Measurements from ENCODE around the gene GABBR2. TPM values are rescaled to one million over a fixed set of nuclear protein-coding genes. Genes with fewer than 3 reads are reported as not detected.

Gene GABBR2
- total and polyA plus RNA-seq, 9 of the 15 experiments (the other 6 are each of a cell fraction or from before 2014, with no cell fraction given): 0.15 to 1.9 (median 0.32) TPM

GRCh38 chr9:98345011-98345410, 363.7 kb downstream of the GABBR2 start:
- H4K20me1 ChIP-seq (replicated peaks; ENCODE audit: control insufficient read depth, insufficient read depth, low read length): no peaks in the 10 kb centered on the region
- 9% methylated on average over 6 of the region's 6 CpGs for WGBS (ENCODE audit: insufficient coverage, low coverage, missing lambda C conversion rate)
- H3K27me3 ChIP-seq (ENCODE audit: control insufficient read depth in 2 of 2, insufficient read depth in 2 of 2, low read length in 2 of 2): no peaks in the 10 kb centered on the region
- no peak overlapping the region for H3K9ac ChIP-seq (ENCODE audit: insufficient read depth in 1 of 2, low read depth in 2 of 2, low read length in 2 of 2)
- ATAC-seq: no peak
- no peak for FAIRE-seq
- TF ChIP-seq PKNOX1 (IDR thresholded peaks at IDR 0.05) (peak; percentile 40; the same call in 1 of the 2 replicates), JUND (IDR thresholded peaks at IDR 0.05; ENCODE audit: borderline replicate concordance, low read depth, low read length) (0 out of 2 replicates have a peak, but pooled peaks have one; percentile 9), JUND (tag; IDR thresholded peaks at IDR 0.05; ENCODE audit: borderline replicate concordance, low read depth, low read length) (peak; percentile 46; the same call in 1 of the 3 replicates), ZNF592 (IDR thresholded peaks at IDR 0.05) (peak; percentile 39; the same call in 1 of the 2 replicates), ATF3 (IDR thresholded peaks at IDR 0.05) (peak; percentile 26; the same call in 1 of the 2 replicates), ATF3 (CRISPR knock-in tag; conservative IDR thresholded peaks at IDR 0.05) (no peak), SMARCA4 (IDR thresholded peaks at IDR 0.05) (0 out of 2 replicates have a peak, but pooled peaks have one; percentile 23), NFE2 (IDR thresholded peaks at IDR 0.05; ENCODE audit: low read depth) (no peak)
- no peak overlapping the region for H3K4me3 ChIP-seq
- peak overlapping the region; percentile 67; the same call in 1 of the 2 replicates for H2AFZ ChIP-seq (ENCODE audit: low read depth, low read length)
- no peaks in the 10 kb centered on the region; the same call in 2 of the 3 replicates for H3K36me3 ChIP-seq (ENCODE audit: control insufficient read depth, insufficient read depth, low read length)
- peaks cover 16 to 50% of the 10 kb centered on the region in 2 experiments for H3K4me1 ChIP-seq (replicated peaks in 1 of 2; ENCODE audit: control insufficient read depth in 2 of 2, insufficient read depth in 2 of 2, low read length in 2 of 2)
- ChIA-PET POLR2A (interaction anchor here (0.6 to 1.4 kb wide), 3 partner anchors 13 to 39 kb away, joined by 3 read pairs; no protein-coding TSS in a partner anchor), CTCF (ENCODE audit: low intra/inter-chr PET ratio) (no interaction called here)
- H3K9me3 ChIP-seq (replicated peaks; ENCODE audit: control insufficient read depth, insufficient read depth, low read depth, low read length): peaks cover 5% of the 10 kb centered on the region
- BruUV-seq (replicated peaks): no TSS peak
- in situ Hi-C loops (cut with MboI) (no loop called here), intact Hi-C loops (cut with micrococcal nuclease) (no loop called here)
- no peak overlapping the region for H3K4me2 ChIP-seq (ENCODE audit: insufficient read depth, low read length)
- H3K27ac ChIP-seq (ENCODE audit: extremely low read depth, low read depth, low read length): no peak overlapping the region
- no peaks in the 10 kb centered on the region for H3K79me2 ChIP-seq (ENCODE audit: control insufficient read depth, insufficient read depth, low read length)
- peak in 2 of 4 experiments; percentile 19 to 28 for DNase-seq (ENCODE audit: extremely low read depth in 1 of 4, low spot score in 3 of 4)
- H3K9me1 ChIP-seq (ENCODE audit: control insufficient read depth, insufficient read depth, low read length): no peaks in the 10 kb centered on the region

Data from K562 (cell line).